H1 (cell line): ENCODE measurements around the gene ADGRB3. TPM values are rescaled to one million over a fixed set of nuclear protein-coding genes. Genes with fewer than 3 reads are reported as not detected.

ENCODE experiments used
- EGR1 ChIP-seq: IDR thresholded peaks from 2 replicates; pipeline ENCODE4 v1.6.1; 2011; ENCODE audit warnings: low read depth, low read length, borderline replicate concordance
- HDAC2 ChIP-seq, 2 experiments: fragments of 300-600 bp in 1 of 2; sonication (generic) in 1 of 2; IDR thresholded peaks; 2 replicates each; pipeline ENCODE4 v1.6.1; 2011 to 2012; ENCODE audit warnings: low read depth in 2 of 2, low read length in 2 of 2, mild to moderate bottlenecking in 2 of 2, moderate library complexity in 2 of 2, borderline replicate concordance in 1 of 2, inconsistent platforms in 1 of 2
- NRF1 ChIP-seq: IDR thresholded peaks from 2 replicates; pipeline ENCODE4 v1.6.1; 2011; ENCODE audit warnings: mild to moderate bottlenecking, low read depth, low read length, improper control_type of control experiment
- SP4 ChIP-seq: IDR thresholded peaks from 2 replicates; pipeline ENCODE4 v1.6.1; 2012; ENCODE audit warnings: low read length, inconsistent platforms
- TAF1 ChIP-seq: IDR thresholded peaks from 2 replicates; pipeline ENCODE4 v1.6.1; 2011; ENCODE audit warnings: mild to moderate bottlenecking, low read depth, low read length
- polyA plus RNA-seq, 7 experiments: library from polyadenylated mRNA; depleted of rRNA in 3 of 7; stranded (reverse) in 5 of 7; unstranded in 2 of 7; fragments of >200 nt in 5 of 7; fragments of 200-250 nt in 2 of 7; gene quantifications; 1 replicate in 5 of 7; 2 replicates in 1 of 7; 4 replicates in 1 of 7; pipeline versions ENCODE4 v1.2.1 to v1.2.3, GENCODE V29; 2011 to 2013; ENCODE audit warnings: missing spikeins in 2 of 7, mixed read lengths in 2 of 7
- total RNA-seq: library from RNA; stranded (reverse); fragmentation: NEBNext Ultra II Directional; extraction: Animal tissue kit (Norgen Biotek cat#: 25700); gene quantifications from 2 replicates; pipeline ENCODE4 v1.2.1, GENCODE V29; 2021

Gene ADGRB3
- total and polyA plus RNA-seq, 2 of the 8 experiments (the other 6 are each of a cell fraction or from before 2014, with no cell fraction given), result 0.35 to 1.2 TPM

GRCh38 chr6:69038841-69039240 is 403.8 kb downstream of the ADGRB3 start (continued):
- no peak for TF ChIP-seq SP4
- no peak for TF ChIP-seq EGR1
- no peak for TF ChIP-seq TAF1
- TF ChIP-seq NRF1, result no peak
- no peak for TF ChIP-seq HDAC2 (IDR thresholded peaks at IDR 0.05; ENCODE audit: borderline replicate concordance in 1 of 2, low read depth in 2 of 2, low read length in 2 of 2)
- TF ChIP-seq, all 59 proteins: peak for 0
